Activated naive CD4-positive, alpha-beta T cell treated with anti-CD3 and anti-CD28 coated beads, Interleukin-2, amount 50 U/mL, for 16 hours (primary cell): ENCODE results near the gene BCL2L14.
"Not testable (repeated sequence)": the region's sequence is repeated elsewhere in the genome, so short reads cannot be mapped to it uniquely, and the experiment has no call there.

Experiments
- DNase-seq: peaks from one replicate; pipeline ENCODE4 v3.0.0-alpha.2; 2020

BCL2L14 gene

GRCh38 chr12:12110923-12111555 lies 40.3 kb downstream of the BCL2L14 start:
- DNase-seq = not testable (repeated sequence)

GRCh38 chr12:12115514-12115913 lies 44.8 kb downstream of the BCL2L14 start:
- no peak for DNase-seq

- DNase-seq = no peak
Observed at GRCh38 chr12:12116677-12117076, 45.9 kb downstream of the BCL2L14 start.

- DNase-seq = no peak
Observed at GRCh38 chr12:12121061-12121460, 50.3 kb downstream of the BCL2L14 start.

- DNase-seq = no peak
Observed at GRCh38 chr12:12123036-12123604, 52.4 kb downstream of the BCL2L14 start.

GRCh38 chr12:12126551-12126950 lies 55.8 kb downstream of the BCL2L14 start:
- DNase-seq = no peak

- no peak for DNase-seq
Observed at GRCh38 chr12:12127304-12127703, 56.6 kb downstream of the BCL2L14 start.

GRCh38 chr12:12128670-12129069 lies 57.9 kb downstream of the BCL2L14 start:
- DNase-seq = no peak

- no peak for DNase-seq
Observed at GRCh38 chr12:12133259-12133658, 62.5 kb downstream of the BCL2L14 start.

- no peak for DNase-seq
Observed at GRCh38 chr12:12133785-12134184, 63.0 kb downstream of the BCL2L14 start.

- DNase-seq = no peak
Observed at GRCh38 chr12:12138203-12139154, 67.7 kb downstream of the BCL2L14 start.

GRCh38 chr12:12141000-12141399 lies 70.3 kb downstream of the BCL2L14 start:
- no peak for DNase-seq

- not testable (repeated sequence) for DNase-seq
Observed at GRCh38 chr12:12144531-12144930, 73.8 kb downstream of the BCL2L14 start.

GRCh38 chr12:12147111-12147510 lies 76.4 kb downstream of the BCL2L14 start:
- DNase-seq = no peak
